HG02588 (cell line): ENCODE results near the gene UBTD2.
"Not testable (repeated sequence)": the region's sequence is repeated elsewhere in the genome, so short reads cannot be mapped to it uniquely, and the experiment has no call there.

Experiments used
- ATAC-seq: cut with Tn5 transposase; IDR thresholded peaks from one replicate; pipeline ENCODE4 v1.9.1; 2021; ENCODE audit warnings: mild to moderate bottlenecking, moderate library complexity; ENCODE audit not compliant: unreplicated experiment

UBTD2 gene

GRCh38 chr5:172199446-172199845, 84.1 kb downstream of the UBTD2 start:
- ATAC-seq, result no peak

GRCh38 chr5:172197775-172198174, 85.8 kb downstream of the UBTD2 start:
- not testable (repeated sequence) for ATAC-seq

DNA sequence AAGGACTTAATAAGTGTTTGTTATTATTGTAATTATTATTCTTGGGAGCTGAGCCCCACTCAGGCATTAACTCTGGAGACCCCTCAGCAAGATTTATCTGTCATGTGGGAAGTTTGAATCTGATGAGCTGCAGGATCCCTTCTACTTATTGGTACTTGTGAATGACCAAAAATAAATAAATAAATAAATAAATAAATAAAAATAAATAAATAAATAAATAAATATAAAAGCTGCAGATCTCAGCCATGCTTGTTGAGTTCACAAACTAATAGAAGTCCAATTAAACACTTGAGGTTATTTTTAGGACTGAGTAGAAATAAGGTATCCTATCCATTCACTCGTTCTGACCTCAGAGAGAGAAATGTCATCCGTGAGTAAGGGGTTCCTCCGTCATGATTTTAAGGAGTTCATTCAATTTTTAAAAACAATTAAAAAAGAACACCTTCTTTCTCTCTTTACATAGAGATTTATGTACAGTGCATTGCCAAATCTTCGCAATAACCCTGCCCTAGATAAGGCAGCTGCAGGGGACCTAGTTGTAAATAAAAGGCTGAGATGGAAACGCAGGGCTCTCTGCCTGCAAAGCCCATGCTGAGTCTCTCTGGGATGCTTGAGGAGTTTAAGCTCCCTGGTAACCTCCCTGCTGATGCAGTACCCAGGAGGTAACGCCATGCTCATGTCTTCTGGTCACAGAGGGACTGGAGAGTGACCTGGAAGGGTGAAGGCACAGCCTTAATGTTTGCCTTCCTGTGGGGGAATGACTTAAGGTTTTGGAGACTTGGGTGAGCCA, 88.4 kb downstream of the UBTD2 start:
- no peak for ATAC-seq

- no peak for ATAC-seq
Measured at GRCh38 chr5:172193872-172194271, 89.7 kb downstream of the UBTD2 start, which contains the start of gene EFCAB9. Gene EFCAB9 (plus strand): TSS chr5:172194172. CDS start chr5:172194173, 1 bp downstream.

DNA sequence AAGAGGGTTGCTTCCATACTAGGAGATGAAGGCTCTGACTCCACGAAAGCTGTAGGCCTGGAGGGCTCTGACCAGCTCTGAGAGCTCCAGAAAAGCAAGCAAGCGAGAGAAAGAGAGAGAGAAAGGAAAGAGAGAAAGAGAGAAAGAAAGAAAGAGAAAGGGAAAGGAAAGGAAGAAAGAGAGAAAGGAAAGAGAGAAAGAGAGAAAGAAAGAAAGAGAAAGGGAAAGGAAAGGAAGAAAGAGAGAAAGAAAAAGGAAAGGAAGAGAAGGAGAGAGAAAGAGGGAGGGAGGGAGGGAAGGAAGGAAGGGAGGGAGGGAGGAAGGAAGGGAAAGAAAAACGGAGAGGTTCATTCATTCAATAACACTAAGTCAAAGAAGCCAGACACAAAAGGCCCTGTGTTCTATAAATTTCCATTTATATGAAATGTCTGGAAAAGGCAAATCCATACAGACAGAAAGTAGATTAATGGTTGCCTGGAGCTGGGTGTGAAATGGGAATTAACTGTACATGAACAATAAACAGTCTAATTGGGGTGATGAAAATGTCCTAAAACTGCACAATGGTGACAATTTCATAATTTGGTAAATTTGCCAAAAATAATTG, 93.8 kb downstream of the UBTD2 start:
- no peak for ATAC-seq

GRCh38 chr5:172188893-172189692, 94.5 kb downstream of the UBTD2 start:
- no peak for ATAC-seq

DNA sequence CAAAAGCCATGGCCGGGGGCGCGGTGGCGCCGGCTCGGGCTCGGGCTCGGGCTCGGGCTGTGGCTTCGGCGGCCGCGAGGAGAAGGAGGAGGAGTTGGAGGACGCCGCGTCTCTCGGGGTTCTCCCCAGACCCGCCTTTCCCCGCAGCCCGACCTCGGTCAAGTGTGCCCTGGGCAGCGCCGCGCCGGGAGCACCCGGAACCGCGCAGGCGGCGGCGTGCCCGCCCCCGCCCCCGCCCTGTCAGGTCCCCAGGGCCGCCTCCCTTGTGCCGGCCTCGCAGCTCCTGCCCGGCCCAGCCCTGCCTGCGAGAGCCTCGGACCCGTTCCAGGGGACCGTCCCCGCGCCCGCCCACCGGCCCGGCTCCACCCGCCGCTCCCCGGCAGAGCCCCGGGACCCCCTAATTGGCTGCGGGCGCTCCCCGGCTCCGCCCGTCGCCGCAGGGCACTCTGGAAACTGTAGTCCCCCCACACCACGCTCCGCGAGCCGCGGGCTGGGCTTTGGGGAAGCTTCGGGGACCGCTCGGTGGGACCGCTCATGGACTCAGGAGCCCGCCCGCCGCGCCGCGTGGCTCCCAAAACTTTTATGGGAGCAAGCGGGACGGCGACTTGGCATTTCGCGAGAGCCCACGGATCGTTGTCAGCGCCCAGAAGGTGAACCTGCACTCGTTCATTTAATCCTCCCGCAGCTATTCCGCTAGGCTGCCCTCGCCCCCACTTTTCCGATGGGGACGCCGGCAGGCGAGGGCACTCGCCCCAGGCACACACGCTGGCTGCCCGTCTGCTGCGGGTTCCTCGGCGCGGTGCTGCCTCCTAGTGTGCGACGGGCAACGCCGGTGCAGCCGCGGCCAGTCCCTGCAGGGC, 95.3 kb downstream of the UBTD2 start, which contains the start of gene STK10:
Gene STK10, minus strand, starts transcription at position 192 of the 860 bp plus-strand sequence. Its CDS starts 182 bp downstream, at position 10.
- peak; percentile 67 for ATAC-seq

DNA sequence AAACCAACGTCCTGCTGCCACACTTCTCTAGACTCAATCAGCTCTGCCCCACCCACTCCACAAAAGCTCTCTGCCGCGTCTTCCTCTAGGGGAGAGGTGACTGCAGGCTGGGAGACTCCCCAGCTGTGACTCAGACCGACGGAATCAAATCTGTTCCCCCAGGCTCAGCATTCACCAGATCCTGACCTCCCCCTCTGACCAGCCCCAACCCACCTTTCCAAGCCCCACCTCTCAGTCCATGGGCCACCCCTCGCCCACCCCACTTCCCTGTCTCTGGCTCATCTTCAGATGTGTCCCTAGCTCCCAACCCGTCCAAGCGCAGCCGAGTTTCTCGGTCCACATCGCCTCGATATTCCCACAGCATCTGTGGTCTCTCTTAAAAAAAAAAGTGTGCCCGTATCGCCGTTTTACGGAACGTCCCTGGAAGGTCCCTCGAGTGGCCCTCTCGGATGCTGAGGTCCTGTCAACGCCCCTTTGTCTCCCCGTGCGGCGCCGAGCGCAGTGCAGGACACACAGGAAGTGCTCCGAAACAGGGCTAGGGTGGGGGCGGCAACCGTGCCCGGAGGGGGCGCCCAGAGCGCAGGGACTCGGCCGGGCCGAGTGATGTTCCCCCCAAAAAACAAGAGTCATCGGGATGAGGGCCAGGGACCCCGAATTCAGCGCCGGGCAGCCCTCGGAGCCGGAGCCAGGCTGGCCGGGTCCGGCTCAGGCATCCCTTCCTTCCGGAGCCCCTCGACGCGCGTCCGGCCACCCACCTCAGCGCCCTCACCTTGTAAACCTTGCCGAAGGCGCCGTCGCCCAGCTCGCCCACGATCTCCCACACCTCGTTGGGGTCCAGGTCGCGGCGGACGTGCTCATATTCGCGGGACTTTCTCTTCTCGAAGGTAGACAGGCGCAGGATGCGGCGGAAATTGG, 96.2 kb downstream of the UBTD2 start:
- ATAC-seq, result peak; percentile 24

DNA sequence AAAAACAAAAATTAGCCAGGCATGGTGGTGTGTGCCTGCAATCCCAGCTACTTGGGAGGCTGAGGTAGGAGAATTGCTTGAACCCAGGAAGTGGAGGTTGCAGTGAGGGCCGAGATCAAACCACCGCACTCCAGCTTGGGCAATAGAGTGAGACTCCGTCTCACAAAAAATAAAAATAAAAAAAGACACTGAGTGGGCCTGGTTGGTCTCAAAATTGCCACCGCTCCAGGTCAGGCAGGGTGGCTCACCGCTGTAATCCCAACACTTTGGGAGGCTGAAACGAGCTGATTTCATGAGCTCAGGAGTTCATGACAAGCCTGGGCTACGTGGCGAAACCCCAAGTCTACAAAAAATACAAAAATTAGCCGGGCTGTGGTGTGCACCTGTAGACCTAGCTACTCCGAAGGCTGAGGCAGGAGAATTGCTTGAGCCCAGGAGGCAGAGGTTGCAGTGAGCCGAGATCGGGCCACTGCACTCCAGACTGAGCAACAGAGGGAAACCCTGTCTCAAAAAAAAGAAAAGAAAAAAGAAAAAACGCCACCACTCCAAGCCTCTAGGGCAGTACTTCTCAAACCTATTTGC, 97.4 kb downstream of the UBTD2 start:
- ATAC-seq, result no peak

- no peak for ATAC-seq
Measured at GRCh38 chr5:172185096-172185461, 98.5 kb downstream of the UBTD2 start.

- ATAC-seq, result no peak
Measured at GRCh38 chr5:172183881-172184280, 99.7 kb downstream of the UBTD2 start.

DNA sequence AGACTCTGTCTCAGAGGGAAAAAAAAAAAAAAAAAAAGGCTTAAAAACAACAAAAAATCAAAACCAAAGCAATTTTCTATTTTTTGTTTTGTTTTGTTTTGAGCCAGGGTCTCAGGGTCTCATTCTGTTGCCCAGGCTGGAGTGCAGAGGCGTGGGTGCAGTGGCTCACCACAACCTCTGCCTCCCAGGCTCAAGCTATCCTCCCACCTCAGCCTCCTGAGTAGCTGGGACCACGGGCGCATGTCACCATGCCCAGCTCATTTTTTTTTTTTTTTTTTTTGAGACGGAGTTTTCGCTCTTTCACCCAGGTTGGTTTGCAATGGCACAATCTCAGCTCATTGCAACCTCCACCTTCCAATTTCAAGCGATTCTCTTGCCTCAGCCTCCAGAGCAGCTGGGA, 101.3 kb downstream of the UBTD2 start:
- ATAC-seq, result no peak

GRCh38 chr5:172180936-172181335, 102.6 kb downstream of the UBTD2 start:
- ATAC-seq, result no peak

- peak; percentile 29 for ATAC-seq
Measured at GRCh38 chr5:172178991-172179989, 104.3 kb downstream of the UBTD2 start.

DNA sequence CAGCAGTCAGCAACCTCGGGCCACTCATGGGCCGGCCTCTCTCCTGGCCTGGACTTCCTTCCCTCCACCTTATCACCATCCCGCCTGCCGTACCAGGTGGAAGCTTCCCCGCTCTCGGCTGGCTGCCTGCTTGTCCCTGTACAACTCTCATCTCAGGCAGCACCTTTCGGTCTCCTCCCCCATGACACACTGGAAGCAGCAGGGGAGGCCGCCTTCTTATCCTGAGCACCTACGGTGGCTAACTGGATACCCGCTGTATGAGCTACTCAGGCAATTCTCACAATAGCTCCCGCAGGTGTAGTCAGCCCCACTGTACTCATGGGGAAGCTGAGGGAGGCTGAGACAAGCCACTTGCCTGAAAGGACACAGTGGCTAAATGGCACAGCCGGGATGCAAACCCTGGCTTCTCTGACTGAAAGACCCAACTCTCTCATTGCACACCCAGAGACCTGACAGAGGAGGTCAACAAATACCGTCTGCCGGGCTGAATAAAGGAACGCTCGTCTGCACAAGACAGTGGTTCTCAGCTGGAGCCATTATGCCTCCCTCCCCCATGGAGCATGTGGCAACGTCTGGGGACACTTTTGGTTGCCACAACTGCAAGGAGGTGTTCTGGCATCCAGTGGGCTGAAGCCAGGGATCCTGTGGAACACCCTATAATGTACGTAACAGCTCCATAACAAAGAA, 105.1 kb downstream of the UBTD2 start:
- no peak for ATAC-seq

DNA sequence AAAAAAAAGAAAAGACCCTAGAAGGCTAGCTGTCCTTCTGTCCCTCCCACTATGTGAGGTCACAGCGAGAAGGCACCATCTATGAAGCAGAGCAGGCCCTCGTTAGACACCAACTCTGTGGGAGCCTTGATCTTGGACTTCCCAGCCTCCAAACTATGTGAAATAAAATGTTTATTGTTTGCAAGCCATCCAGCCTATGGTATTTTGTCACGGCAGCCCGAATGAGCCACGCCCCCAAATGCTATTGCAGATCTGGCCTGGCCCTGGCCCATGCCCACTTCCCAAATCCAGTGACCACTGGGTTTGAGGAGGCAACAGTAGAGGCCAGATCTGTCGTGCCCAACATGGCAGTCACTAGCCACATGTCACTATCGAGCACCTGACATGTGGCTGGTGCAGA, 106.4 kb downstream of the UBTD2 start:
- ATAC-seq, result no peak

GRCh38 chr5:172175263-172175719, 108.3 kb downstream of the UBTD2 start:
- peak; percentile 61 for ATAC-seq
